HFF-Myc (cell line): ENCODE results near the gene ENPP4.

Experiments
- DNase-seq: peaks from one replicate; pipeline ENCODE4 v3.0.0-alpha.2; 2011; ENCODE audit warnings: low read depth; ENCODE audit errors: extremely low read depth
- H3K4me3 ChIP-seq: replicated peaks from 2 replicates; pipeline ENCODE4 v1.5.1; 2011; ENCODE audit warnings: low read depth, mild to moderate bottlenecking, control low read depth, low read length
- TF ChIP-seq, protein P1 (sequence below): IDR thresholded peaks from 2 replicates; pipeline ENCODE4 v1.5.1; 2012; ENCODE audit warnings: mild to moderate bottlenecking, low read depth, low read length, control low read depth; ENCODE audit errors: missing control alignments

ENPP4 gene

DNA sequence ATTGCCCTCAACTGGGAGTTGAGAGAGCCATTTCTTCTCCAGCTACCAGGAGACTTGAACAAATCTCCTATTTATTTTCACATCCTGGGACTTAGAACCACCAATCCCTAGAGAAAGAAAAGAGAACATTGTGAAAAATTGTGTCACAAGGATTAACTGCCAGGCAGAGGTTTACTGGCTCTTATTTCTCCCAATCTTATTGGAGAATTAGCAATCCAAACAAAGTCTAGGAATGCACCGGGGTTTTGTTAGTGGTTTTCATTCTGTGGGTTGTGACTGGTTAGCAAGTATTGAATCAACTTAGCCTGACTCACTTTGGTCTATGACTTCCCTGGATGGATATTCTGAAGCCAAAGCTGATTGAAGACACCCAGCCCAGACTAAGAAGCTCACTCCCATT, 62.2 kb downstream of the ENPP4 start:
- DNase-seq = peak; percentile 9

More for the DNA sequence above, 62.2 kb downstream of the ENPP4 start:
- TF ChIP-seq, protein P1, sequence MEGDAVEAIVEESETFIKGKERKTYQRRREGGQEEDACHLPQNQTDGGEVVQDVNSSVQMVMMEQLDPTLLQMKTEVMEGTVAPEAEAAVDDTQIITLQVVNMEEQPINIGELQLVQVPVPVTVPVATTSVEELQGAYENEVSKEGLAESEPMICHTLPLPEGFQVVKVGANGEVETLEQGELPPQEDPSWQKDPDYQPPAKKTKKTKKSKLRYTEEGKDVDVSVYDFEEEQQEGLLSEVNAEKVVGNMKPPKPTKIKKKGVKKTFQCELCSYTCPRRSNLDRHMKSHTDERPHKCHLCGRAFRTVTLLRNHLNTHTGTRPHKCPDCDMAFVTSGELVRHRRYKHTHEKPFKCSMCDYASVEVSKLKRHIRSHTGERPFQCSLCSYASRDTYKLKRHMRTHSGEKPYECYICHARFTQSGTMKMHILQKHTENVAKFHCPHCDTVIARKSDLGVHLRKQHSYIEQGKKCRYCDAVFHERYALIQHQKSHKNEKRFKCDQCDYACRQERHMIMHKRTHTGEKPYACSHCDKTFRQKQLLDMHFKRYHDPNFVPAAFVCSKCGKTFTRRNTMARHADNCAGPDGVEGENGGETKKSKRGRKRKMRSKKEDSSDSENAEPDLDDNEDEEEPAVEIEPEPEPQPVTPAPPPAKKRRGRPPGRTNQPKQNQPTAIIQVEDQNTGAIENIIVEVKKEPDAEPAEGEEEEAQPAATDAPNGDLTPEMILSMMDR = no peak
- no peak overlapping the region for H3K4me3 ChIP-seq
